Cardiac muscle cell (in vitro differentiated cells and primary cell): ENCODE results near the gene CYBA. TPM values are rescaled to one million over a fixed set of nuclear protein-coding genes. Genes with fewer than 3 reads are reported as not detected.

Source experiments
- DNase-seq, 2 donors: peaks; one replicate each; pipeline versions ENCODE4 v3.0.0 to v3.0.0-alpha.2; 2010 to 2017; ENCODE audit warnings: low read depth in 1 of 2, low spot score in 1 of 2
- H3K27ac ChIP-seq: fragments of 200-600 bp; sonication (generic); 2 replicates; pipeline ENCODE4 v1.5.1; 2016
- H3K27me3 ChIP-seq: fragments of 200-600 bp; sonication (generic); 2 replicates; pipeline ENCODE4 v1.6.0; 2016; ENCODE audit warnings: control low read depth
- H3K36me3 ChIP-seq: fragments of 200-600 bp; sonication (generic); 2 replicates; pipeline ENCODE4 v1.5.1; 2016; ENCODE audit warnings: control low read depth
- H3K4me1 ChIP-seq: fragments of 200-600 bp; sonication (generic); 2 replicates; pipeline ENCODE4 v1.8.1; 2017; ENCODE audit warnings: low read depth, mild to moderate bottlenecking, mixed run types
- H3K4me3 ChIP-seq: fragments of 200-600 bp; sonication (generic); 2 replicates; pipeline ENCODE4 v1.5.1; 2016; ENCODE audit warnings: mild to moderate bottlenecking
- H3K9me3 ChIP-seq: fragments of 200-600 bp; sonication (generic); 2 replicates; pipeline ENCODE4 v1.5.1; 2017; ENCODE audit warnings: low read depth, mild to moderate bottlenecking, control low read depth
- polyA plus RNA-seq: library from polyadenylated mRNA; unstranded; fragments of >200 nt; fragmentation: Nextera tagmentation; extraction: Ambion mirVana; gene quantifications from 2 replicates; pipeline ENCODE4 v1.2.1, GENCODE V29; 2016
- total RNA-seq: library from RNA; depleted of rRNA; stranded (reverse); fragments of >200 nt; gene quantifications from 2 replicates; pipeline ENCODE4 v1.2.3, GENCODE V29; 2016
- TF ChIP-seq, protein P1 (sequence below): IDR thresholded peaks from 2 replicates; pipeline ENCODE4 v1.5.1; 2012; ENCODE audit warnings: low read depth, mild to moderate bottlenecking, low read length

The CYBA gene
- total and polyA plus RNA-seq, 2 experiments from 2014 or later: 174 to 233 TPM

DNA sequence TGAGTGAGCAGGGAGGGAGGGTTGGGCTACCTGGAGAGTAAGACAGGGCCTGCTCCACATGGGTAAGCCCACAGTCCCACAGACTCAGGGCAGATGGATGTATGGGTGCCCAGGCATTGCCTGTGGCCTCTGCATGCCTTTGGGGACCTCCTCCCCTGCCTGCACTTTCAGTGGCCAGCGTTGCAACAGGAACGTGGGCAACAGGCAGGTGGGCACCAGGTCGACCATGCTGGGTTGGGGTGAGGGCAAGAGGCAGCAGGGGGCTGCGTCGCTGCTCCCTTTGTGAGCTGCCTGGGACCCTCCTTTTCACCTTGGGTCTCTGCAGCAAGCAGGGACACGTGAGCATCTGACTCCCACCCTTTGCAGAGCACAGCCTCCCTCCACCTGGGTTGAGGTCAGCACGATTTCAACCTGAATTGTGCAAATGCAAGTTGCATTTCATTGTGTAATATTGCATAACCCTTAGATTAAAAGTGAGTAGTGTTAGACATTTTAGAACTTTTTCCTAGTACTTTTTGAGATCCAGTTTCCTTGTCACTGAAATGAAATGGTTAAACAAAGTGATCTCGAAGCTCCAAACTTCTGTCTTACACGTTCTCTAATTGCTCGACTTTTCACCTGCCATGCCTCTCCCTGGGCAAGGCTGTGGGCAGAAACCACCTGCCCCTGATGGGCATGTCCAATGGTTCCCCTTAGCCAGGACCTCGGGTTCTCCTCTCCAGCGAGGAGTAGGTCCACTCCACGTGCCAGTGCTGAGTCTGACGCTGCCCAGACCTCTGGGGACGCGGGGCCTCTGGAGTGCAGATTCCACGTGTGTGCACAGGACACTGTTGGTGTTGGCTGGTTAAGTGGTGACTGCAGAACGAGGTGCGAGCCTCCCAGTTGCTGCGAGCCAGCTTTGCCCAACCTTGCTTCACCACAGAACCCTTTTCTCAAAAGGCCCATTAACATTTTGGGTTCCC, 45.4 kb downstream of the CYBA start:
- Histone ChIP-seq H3K4me1 (no peaks in the 10 kb centered on the region), H3K36me3 (peaks cover 18% of the 10 kb centered on the region), H3K4me3 (no peak overlapping the region), H3K27ac (no peak overlapping the region), H3K9me3 (no peaks in the 10 kb centered on the region), H3K27me3 (no peaks in the 10 kb centered on the region)
- DNase-seq: peak in 1 of 2 donors; percentile 32
- TF ChIP-seq, protein P1, sequence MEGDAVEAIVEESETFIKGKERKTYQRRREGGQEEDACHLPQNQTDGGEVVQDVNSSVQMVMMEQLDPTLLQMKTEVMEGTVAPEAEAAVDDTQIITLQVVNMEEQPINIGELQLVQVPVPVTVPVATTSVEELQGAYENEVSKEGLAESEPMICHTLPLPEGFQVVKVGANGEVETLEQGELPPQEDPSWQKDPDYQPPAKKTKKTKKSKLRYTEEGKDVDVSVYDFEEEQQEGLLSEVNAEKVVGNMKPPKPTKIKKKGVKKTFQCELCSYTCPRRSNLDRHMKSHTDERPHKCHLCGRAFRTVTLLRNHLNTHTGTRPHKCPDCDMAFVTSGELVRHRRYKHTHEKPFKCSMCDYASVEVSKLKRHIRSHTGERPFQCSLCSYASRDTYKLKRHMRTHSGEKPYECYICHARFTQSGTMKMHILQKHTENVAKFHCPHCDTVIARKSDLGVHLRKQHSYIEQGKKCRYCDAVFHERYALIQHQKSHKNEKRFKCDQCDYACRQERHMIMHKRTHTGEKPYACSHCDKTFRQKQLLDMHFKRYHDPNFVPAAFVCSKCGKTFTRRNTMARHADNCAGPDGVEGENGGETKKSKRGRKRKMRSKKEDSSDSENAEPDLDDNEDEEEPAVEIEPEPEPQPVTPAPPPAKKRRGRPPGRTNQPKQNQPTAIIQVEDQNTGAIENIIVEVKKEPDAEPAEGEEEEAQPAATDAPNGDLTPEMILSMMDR: no peak

DNA sequence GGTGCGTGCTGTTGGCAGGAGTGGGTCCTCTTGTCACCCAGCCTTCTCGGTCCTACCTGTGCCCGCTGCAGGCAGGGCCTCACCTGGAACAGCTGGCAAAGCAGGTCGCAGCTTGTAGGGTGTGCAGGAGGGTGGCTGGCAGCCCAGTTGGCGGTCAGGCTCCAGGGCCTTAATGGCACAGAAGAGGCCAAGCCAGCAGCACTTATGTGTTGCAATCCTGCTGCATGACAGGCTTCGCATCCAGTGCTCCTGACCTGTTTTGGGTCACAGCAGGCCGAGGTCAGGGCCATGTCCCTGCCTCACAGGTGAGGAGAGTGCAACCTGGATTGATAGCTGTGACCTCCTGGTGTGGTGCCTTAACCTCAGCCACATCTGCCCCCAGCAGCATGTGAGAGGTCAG, 48.8 kb downstream of the CYBA start:
- TF ChIP-seq, protein P1: no peak

GRCh38 chr16:88601313-88602036, 49.4 kb downstream of the CYBA start:
- TF ChIP-seq, protein P1: no peak
- no peaks in the 10 kb centered on the region for H3K4me1 ChIP-seq
- H3K27me3 ChIP-seq: no peaks in the 10 kb centered on the region
- H3K36me3 ChIP-seq: peaks cover 31% of the 10 kb centered on the region
- no peak overlapping the region for H3K4me3 ChIP-seq
- no peak for DNase-seq
- H3K27ac ChIP-seq: no peak overlapping the region
- no peaks in the 10 kb centered on the region for H3K9me3 ChIP-seq

More for the DNA sequence above, 48.8 kb downstream of the CYBA start:
- H3K4me1 ChIP-seq: no peaks in the 10 kb centered on the region
- no peak for DNase-seq
- no peak overlapping the region for H3K27ac ChIP-seq
- peaks cover 31% of the 10 kb centered on the region for H3K36me3 ChIP-seq
- H3K27me3 ChIP-seq: no peaks in the 10 kb centered on the region
- no peak overlapping the region for H3K4me3 ChIP-seq
- H3K9me3 ChIP-seq: no peaks in the 10 kb centered on the region

- Histone ChIP-seq H3K36me3 (peaks cover 27% of the 10 kb centered on the region), H3K9me3 (no peaks in the 10 kb centered on the region), H3K27me3 (no peaks in the 10 kb centered on the region)
Observed at GRCh38 chr16:88600539-88600896, 50.3 kb downstream of the CYBA start.

DNA sequence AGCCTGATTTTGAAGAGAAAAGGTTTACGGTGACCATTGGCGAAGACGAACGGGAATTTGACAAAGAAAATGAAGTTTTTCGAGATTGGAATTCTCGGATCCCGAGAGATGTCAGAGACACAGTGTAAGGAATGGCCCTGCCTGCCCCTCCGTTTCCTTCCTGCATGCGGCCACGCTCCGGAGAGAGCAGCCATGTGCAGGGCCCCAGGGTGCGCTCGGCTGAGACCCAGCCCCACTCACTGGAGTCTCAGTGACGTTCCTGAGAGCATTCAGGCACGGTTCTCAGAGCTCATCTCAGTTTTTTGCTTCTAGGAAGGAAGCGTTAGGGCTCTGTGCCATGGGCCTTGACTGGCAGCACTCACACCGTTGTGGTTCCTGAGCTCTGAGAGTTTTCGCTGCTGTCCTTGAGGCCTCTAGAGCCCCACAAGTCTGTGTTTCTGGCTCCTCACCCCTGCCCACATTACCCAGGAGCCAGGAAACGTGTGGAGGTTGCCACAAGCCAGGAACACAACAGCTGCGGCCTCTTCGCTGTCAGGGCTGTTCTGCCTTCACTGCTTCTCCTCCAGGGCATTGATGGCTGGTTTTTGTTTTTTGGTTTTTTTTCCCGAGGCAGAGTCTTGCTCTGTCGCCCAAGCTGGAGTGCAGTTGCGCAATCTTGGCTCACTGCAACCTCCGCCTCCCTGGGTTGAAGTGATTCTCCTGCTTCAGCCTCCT, 50.9 kb downstream of the CYBA start:
- no peak overlapping the region for H3K4me3 ChIP-seq
- peak in 1 of 2 donors; percentile 11 for DNase-seq
- TF ChIP-seq, protein P1: no peak
- H3K4me1 ChIP-seq: no peaks in the 10 kb centered on the region
- no peak overlapping the region for H3K27ac ChIP-seq
- no peaks in the 10 kb centered on the region for H3K9me3 ChIP-seq
- H3K27me3 ChIP-seq: no peaks in the 10 kb centered on the region
- H3K36me3 ChIP-seq: peaks cover 27% of the 10 kb centered on the region

More at GRCh38 chr16:88600539-88600896, 50.3 kb downstream of the CYBA start:
- TF ChIP-seq, protein P1: no peak
- no peak overlapping the region for H3K4me3 ChIP-seq
- no peak for DNase-seq
- H3K27ac ChIP-seq: no peak overlapping the region
- no peaks in the 10 kb centered on the region for H3K4me1 ChIP-seq
